ENCODE measurements around the gene RMND5A.
A peak's percentile ranks its signal among the peaks of the same experiment; 100 is the strongest.

Gene RMND5A

DNA sequence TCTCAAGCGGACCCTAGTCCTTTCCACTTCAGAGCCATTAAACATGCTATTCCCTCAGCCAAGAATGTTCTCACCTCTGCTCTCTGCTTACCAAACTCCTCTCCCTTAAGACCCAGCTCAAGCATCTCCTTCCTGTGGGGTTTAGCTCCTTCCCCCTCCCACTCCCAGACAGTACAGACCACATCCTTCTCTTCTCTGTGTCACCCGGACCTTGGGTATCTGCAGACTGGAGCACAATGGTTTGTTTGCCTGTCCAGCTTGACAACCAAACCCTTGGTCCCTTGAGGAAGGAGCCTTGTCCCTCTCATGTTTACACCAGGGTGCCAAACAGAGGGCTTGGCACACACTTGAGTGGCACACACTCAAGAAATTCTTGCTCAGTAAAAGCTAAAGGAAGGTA, 74.8 kb downstream of the RMND5A start:
- DNase-seq: no peak

DNA sequence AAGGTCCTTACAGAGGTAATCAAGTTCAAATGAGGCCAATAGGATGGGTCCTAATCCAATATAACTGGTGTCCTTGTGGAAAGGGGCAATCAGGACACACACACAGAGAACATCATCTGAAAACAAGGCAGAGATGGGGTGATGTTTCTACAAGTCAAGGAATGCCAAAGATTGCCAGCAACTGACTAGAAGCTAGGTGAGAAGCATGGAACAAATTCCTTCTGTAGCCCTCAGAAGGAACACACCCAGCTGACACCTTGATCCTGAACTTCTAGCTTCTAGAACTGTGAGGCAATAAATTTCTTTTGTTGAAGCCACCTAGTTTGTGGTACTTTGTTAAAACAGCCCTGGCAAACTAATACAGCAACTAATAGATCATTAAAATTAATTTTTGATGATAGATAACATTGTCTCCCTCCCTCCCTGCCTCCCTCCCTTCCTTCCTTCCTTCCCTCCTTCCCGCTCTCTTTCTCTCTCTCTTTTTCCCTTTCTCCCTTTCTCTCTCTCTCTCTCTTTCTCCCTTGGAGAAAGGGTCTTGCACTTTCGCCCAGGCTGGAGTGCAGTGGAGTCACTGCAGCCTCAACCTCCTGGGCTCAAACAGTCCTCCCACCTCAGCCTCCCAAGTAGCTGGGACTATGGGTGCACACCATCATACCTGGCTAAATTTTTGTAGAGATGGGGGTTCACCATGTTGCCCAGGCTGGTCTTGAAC, 80.9 kb downstream of the RMND5A start:
- no peak for DNase-seq

DNA sequence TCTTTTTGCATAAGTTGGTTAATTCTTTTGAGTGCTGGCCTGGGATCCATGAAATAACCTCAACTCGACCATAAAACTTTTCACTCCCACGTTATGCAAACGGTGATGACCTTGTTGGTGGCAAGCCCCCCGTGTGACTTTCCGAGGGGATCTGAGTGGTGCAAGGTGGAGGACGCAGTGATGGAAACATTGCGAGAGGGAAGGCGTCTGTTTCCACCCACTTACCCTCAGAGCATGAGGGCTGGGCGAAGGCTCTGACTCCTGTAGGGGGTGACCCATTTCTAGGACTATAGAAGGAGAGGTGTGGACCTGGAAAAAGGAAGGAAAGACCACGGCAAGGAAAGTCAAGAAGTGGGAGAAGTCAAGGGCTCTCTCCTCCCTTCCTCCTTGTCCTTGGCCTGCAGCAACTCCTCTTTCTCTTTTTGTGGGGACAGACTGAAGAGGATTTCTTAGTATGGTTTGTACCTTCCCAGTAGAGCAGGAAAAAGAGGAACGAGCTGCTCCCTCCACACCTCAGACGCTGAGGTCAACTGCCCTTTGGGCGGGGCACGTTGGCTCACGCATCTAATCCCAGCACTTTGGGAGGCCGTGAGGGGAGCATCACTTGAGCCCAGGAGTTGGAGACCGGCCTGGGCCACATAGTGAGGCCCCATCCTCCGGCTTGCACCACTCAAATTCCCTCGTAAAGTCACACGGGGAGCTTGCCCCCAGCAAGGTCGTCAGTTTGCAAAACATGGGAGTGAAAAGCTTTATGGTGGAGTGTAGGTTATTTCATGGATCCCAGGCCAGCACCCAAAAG, 86.2 kb downstream of the RMND5A start:
- DNase-seq: no peak

DNA sequence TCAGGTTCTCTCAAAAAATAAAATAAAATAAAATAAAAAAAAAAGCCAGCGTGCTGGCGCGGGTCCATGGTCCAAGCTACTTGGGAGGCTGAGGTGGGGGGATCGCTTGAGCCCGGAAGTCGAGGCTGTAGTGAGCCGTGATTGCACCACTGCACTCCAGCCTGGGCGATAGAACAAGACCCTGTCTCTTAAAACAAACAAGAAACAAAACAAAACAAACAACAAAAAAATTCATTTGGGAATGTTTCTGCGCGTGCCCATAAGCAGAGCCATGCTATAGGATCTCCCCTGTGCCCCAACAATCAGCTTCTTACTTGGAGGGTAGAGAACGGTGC, 87.0 kb downstream of the RMND5A start:
- no peak for DNase-seq

DNA sequence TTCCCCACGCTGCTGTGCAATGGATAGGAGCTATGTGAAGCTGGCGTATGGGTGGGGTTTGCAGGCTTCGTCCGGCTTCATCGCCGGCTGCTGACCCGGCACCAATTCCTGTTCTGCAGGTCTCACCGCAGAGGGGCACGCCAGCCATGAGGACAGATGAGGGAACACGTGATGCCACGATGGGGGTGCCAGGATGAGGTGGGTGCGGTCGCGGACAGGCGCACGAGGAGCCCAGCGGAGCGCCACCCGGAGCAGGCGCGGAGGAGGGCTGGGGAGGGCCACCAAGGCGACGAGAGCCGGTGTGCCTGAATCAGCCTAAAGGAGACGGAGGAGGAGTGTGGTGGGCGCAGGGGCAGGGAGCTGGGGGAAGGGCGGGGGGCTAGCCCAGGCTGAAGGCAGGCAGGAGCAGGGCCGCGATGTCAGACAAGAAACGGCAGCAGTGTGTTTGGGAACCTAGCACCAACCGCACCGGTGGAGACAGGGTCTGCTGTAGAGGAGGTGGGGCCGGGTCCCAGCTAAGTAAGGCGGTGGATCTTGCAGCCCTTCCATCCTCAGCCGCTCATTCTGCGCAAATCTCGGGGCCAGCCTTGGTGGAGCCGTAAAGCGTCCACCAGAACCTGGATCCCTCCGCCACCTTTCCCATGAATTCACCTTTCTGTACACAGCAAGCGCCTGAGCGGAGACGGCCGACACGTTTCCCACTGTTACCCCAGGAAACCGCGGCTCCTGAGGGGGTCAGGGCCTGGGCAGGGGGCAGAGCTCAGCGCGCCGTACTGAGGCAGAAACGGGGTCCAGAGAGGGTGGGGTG, 87.6 kb downstream of the RMND5A start:
- peak; percentile 21 for DNase-seq

DNA sequence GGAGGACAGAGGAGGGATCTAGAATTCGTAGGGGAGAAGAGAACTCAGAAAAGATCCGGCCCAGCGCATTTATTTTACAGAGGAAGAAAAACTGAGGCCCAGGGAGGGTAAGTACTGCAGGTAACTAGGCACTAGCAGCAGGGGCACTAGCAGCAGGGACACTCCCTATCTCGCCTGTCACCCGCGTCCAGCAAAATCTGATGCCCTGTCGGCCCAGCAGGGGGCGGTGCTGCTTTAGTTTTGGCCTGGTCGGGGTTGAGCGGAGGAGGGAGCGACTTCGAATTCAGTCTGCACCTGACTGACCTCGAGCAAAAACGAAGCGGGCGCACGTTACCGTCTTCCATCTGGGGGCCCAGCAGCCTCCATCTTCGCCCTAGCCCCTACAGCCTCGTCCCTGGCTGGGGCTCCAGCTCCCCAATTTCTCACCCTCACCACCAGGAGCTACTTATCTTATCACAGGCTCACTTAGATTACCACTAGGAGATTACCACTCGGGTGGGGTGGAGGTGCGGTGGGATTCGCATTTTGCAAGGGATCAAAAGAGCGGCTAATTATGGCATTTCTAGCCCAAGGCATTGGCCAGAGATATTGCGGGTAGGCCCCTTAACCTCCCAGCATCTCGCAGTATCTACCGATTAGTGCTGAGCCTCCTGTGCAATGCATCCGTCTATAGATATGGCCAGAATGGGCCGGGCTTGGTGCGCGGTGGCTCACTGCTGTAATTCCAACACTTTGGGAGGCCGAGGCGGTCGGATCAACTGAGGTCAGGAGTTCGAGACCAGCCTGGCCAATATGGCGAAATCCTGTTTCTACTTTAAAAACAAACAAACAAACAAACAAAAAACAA, 88.4 kb downstream of the RMND5A start:
- peak; percentile 88 for DNase-seq

DNA sequence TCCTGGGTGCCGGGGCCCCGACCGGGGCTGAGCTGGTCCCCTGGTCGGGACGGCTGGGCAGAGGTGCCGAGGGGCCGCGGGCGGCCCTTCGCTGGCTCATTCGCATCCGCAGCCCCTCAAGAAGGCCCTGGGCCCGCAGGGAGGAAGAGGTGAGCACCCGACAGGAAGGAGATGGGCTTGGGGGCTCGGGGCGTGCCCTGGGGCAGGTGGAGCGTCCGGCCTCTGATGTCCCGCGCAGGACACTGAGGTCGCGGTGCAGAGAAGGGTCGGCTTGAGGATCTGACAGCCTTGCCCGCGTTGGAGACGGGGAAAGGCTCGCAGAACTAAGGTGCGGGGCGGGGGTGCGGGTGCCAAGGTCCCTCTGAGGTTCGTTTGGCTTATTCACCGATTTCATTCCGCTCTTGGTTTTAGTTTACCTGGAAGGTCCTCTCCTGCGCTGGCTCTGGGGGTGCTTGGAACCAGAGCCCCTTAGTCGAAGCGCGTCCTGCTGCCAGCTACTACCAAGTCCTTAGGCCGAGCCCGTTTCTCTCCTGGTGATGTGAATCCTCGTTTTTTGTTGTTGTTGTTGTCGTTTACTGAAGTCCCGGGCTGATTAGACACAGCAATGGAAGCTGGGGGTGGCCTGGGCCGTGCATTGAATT, 89.5 kb downstream of the RMND5A start:
- no peak for DNase-seq

DNA sequence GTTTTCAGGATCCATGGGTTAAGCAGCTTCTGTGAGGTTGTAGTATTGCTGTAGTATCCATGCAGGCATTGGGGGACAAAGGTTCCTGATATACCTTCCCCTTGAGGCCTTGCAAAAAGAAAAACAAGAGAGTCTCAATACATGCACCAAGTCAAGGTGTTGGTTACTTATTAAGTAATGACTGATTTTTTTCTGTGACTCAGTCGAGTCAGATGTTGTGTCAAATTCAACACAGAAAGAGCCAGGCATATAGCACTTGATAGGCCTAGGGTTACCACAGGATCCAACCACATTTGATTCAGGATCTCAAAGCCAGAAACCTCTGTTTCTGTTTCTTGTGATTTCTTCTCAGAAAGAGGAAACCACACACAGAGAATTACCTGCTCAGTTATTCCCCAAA, 95.5 kb downstream of the RMND5A start:
- no peak for DNase-seq

DNA sequence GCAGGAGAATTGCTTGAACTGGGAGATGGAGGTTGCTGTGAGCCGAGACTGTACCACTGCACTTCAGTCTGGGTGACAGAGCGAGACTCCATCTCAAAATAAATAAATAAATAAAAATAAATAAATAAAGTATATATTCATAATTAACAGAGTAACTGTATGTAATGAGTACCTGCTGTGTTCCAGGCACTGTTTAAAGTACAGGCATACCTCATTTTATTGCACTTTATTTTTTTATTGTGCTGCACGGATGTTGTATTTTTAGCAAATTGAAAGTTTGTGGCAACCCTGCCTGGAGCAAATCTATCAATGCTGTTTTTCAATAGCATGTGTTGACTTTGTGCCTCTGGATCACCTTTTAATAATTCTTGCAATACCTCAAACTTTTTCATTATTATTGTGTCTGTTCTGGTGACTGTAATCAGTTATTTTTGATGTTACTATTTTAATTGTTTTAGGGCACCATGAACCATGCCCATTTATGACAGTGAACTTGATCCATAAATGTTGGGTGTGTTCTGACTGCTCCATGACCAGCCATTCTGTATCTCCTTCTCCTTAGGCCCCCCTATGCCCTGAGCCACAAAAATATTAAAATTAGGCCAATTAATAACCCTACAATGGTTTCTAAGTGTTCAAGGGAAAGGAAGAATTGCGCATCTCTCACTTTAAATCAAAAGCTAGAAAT, 98.2 kb downstream of the RMND5A start:
- no peak for DNase-seq

DNA sequence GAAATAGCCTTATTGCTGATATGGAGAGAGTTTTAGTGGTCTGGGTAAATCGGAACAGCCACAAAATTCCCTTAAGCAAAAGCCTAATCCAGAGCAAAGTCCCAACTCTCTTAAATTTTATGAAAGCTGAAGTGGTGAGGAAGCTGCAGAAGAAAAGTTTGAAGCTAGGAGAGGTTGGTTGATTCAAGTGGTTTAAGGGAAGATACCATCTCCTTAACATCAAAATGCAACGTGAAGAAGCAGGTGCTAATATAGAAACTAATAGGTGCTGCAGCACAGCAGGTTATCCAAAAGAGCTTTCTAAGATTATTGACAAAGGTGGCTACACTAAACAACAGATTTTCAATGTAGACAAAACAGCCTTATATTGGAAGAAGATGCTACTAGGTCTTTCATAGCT, 98.9 kb downstream of the RMND5A start:
- DNase-seq: no peak

DNA sequence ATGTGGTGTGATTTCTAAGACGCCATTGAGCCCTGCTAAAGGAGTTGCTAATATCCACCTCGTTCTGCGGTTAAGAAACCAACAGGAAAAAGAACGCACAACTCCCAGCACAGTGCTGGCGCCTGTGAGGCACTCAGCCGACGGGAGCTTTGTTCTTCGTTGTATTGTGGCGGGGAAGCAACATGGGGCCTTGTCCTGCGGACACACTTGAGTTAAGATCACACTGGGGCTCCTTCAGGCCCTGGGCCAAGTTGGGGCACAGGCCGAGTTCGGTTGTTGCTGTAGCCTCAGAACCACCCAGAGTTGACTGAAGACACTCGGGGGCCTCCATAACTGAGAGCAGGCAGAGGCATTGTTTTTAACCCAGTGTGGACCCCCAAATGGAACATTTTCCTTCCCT, 101.2 kb downstream of the RMND5A start:
- DNase-seq: no peak

DNA sequence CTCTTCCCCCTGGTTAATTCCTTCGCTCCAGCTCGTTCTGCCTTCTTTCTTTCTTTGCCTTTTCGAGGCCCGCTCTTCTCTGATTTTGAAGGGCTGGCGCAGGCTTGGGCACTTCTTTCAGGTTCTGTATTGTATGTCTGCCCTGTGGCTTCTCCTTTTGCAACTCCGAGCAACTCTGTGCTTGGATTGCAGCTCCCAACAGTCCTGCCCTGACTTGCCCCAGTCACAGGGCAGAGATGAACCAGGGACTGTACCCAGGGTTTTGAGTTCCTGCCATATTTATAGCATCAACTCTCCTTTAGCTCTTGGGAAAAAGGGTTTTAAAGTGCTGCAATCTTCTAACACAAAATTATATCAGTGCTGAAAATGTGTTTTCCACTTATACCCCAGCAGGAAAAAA, 101.8 kb downstream of the RMND5A start:
- no peak for DNase-seq

DNA sequence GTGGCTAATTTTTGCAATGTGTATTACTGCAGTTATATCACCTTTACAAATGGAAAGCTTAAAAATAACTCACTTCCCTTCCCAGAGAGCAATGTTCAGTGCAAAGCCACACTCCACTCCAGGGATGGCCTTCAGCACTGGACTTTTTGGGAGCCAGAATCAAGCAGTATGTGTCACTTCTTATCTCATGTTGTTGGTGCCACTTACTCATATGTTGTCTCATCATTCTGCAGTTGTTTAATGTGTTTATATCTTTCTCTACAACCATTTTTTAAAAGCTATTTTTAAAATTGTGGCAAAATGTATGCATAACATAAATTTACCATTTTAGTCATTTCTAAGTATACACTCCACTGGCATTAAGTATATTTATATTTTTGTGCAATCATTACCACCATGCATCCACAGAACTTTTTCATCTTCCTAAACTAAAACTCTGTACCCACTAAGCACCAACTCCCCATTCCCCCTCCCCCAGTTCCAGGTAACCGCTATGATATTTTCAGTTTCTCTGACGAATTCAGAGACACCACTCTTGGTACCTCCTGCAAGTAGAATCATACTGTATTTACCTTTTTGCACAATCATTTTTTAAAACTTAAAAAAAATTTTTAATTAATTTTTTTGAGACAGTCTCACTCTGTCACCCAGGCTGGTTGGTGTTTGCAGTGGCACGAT, 102.7 kb downstream of the RMND5A start:
- no peak for DNase-seq

DNA sequence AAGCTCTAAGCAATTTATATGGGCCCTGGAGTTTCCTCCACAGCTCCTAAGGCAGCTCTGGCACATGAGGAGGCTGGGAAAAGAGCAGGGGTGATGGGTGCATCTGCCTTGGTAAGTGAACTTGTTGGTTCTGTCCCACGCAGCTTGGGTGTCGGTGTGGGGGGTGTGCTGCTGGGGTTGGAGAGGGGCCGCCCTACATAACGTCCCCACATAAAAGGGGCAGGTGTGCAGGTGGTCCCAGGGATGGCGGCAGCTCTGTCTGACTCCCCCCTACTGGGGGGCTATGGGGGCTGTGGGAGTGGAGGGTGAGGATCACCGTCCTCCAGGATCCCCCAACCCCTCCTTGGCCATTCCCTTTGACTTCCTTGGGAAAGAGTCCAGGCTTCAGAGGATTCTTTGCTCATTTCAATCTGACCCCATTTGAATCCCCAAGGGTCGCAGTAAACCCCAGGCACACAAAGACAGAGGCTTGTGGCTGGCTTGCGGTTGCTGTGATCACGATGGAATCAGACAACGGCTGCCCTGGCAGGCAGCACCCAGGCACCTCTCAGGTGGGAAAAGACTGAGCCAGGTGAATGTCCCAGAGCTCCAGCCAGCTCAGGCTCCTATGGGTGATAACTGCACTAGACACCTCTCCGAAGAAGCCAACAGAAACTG, 105.1 kb downstream of the RMND5A start:
- DNase-seq: no peak

DNA sequence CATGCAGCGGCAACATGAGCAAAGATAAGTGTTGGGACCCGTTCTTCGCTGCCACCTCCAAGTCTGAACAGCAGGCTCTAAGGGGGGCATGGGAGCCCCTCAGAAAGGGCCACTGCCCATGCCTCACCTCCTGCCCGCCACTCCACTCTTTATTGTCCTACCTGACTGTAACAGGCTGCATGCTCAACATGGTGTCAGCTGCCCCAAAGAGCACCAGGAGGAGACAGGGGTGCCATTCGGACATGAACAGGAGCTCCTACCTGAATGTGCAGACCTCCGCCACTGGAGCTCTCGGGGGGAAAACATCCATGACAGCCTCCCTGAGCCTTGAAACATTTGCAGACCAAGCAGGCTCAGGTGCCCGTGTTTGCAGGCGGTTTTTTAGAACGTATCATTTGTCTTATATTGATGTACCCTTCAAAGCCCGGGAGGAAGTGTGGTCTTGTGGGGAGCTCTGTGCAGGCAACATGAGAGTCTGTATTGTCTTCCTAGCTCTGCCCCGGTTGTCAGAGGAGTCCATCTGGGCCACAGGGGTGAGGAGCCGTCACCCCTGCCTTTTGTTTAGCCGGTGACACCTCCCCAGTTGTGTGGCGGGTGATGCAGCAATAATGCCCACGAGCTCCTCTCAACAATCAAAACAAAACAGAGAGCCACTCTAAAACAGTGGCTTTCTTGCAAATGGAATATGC, 105.7 kb downstream of the RMND5A start:
- DNase-seq: no peak

DNA sequence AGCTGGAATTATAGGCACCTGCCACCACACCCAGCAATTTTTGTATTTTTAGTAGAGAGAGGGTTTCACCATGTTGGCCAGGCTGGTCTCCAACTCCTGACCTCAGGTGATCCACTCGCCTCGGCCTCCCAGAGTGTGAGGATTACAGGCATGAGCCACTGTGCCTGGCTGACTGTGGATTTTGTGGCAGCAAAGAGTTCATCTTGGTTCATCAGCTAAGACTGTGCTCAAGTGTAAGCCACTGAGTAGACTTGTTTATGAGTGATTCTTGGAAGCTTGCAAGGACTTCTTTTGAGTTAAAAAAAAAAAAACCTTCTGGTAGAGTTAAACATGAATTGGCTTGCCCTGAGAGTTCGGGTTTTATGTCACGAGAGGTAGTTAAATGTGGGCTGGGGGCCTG, 106.9 kb downstream of the RMND5A start:
- no peak for DNase-seq
